Measurements from ENCODE around the gene FMNL1. TPM values are rescaled to one million over a fixed set of nuclear protein-coding genes. Genes with fewer than 3 reads are reported as not detected.
A peak's percentile ranks its signal among the peaks of the same experiment; 100 is the strongest.

FMNL1 gene
- total RNA-seq, 1 donor from 2014 or later, result 10.7 TPM

- Histone ChIP-seq H3K4me1 (peaks cover 4 to 7% of the 10 kb centered on the region in 2 donors), H3K36me3 (no peaks in the 10 kb centered on the region), H3K4me3 (peak overlapping the region in 1 of 2 donors; percentile 66), H3K9me3 (no peaks in the 10 kb centered on the region), H3K27me3 (peaks cover 5% of the 10 kb centered on the region), H3K27ac (peak overlapping the region in 1 of 2 donors; percentile 3)
- intact Hi-C loops (cut with DNase I), result no loop called here
- peak in 1 of 2 donors; percentile 64 for DNase-seq (ENCODE audit: low spot score in 2 of 2)
- TF ChIP-seq CTCF (IDR thresholded peaks at IDR 0.05), result no peak
These were observed 2.1 kb downstream of the FMNL1 start for GRCh38 chr17:45223539-45224528.

GRCh38 chr17:45224671-45225050, 3.0 kb downstream of the FMNL1 start:
- TF ChIP-seq CTCF (IDR thresholded peaks at IDR 0.05), result no peak
- peak overlapping the region in 1 of 2 donors; percentile 39 for H3K27ac ChIP-seq
- H3K36me3 ChIP-seq, result no peaks in the 10 kb centered on the region
- peak overlapping the region in 1 of 2 donors; percentile 0 for H3K4me3 ChIP-seq
- peak in 1 of 2 donors; percentile 65 for DNase-seq (ENCODE audit: low spot score in 2 of 2)
- no peaks in the 10 kb centered on the region for H3K9me3 ChIP-seq
- peaks cover 5% of the 10 kb centered on the region for H3K27me3 ChIP-seq
- peaks cover 4 to 7% of the 10 kb centered on the region in 2 donors for H3K4me1 ChIP-seq
- intact Hi-C loops (cut with DNase I), result no loop called here

- Histone ChIP-seq H3K4me1 (peaks cover 4 to 7% of the 10 kb centered on the region in 2 donors), H3K9me3 (no peaks in the 10 kb centered on the region), H3K36me3 (no peaks in the 10 kb centered on the region), H3K4me3 (peak overlapping the region in 1 of 2 donors; percentile 0), H3K27ac (peak overlapping the region in 1 of 2 donors; percentile 39), H3K27me3 (peaks cover 5% of the 10 kb centered on the region)
- peak in 1 of 2 donors; percentile 62 for DNase-seq (ENCODE audit: low spot score in 2 of 2)
- no peak for TF ChIP-seq CTCF (IDR thresholded peaks at IDR 0.05)
- intact Hi-C loops (cut with DNase I), result no loop called here
These were observed 3.5 kb downstream of the FMNL1 start for GRCh38 chr17:45225051-45225700.

- DNase-seq (ENCODE audit: low spot score in 2 of 2), result peak; percentile 78 to 86
- H3K27me3 ChIP-seq, result peaks cover 5% of the 10 kb centered on the region
- intact Hi-C loops (cut with DNase I), result no loop called here
- H3K4me3 ChIP-seq, result no peak overlapping the region
- H3K27ac ChIP-seq, result peak overlapping the region in 1 of 2 donors; percentile 75
- H3K36me3 ChIP-seq, result no peaks in the 10 kb centered on the region
- no peak for TF ChIP-seq CTCF (IDR thresholded peaks at IDR 0.05)
- H3K4me1 ChIP-seq, result peaks cover 4 to 7% of the 10 kb centered on the region in 2 donors
- no peaks in the 10 kb centered on the region for H3K9me3 ChIP-seq
These were observed 4.4 kb downstream of the FMNL1 start for GRCh38 chr17:45225964-45226530.

GRCh38 chr17:45226576-45226975, 4.9 kb downstream of the FMNL1 start:
- Histone ChIP-seq H3K27ac (peak overlapping the region in 1 of 2 donors; percentile 75), H3K27me3 (peaks cover 5% of the 10 kb centered on the region), H3K9me3 (no peaks in the 10 kb centered on the region), H3K4me1 (peaks cover 4% of the 10 kb centered on the region in 2 donors), H3K4me3 (peak overlapping the region in 1 of 2 donors; percentile 3), H3K36me3 (no peaks in the 10 kb centered on the region)
- intact Hi-C loops (cut with DNase I), result no loop called here
- DNase-seq (ENCODE audit: low spot score in 2 of 2), result no peak
- TF ChIP-seq CTCF (IDR thresholded peaks at IDR 0.05), result no peak
